OCI-LY3 (cell line): ENCODE measurements around the gene NDFIP1.
"Not testable (repeated sequence)": the region's sequence is repeated elsewhere in the genome, so short reads cannot be mapped to it uniquely, and the experiment has no call there.

Experiments used
- H2AFZ ChIP-seq: fragments of 200-600, 300-600 bp; shearing (Covaris generic); 2 replicates; pipeline ENCODE4 v1.6.0; 2014; ENCODE audit warnings: antibody characterized with exemption, low read depth, low read length
- H3K27ac ChIP-seq: fragments of 200-600, 300-600 bp; sonication (generic); 2 replicates; pipeline ENCODE4 v1.5.1; 2014; ENCODE audit warnings: mild to moderate bottlenecking, low read length, moderate library complexity, mixed read lengths
- H3K27me3 ChIP-seq: fragments of 200-600, 300-600 bp; sonication (generic); 2 replicates; pipeline ENCODE4 v1.6.1; 2014; ENCODE audit warnings: low read depth, low read length, mixed read lengths
- H3K36me3 ChIP-seq: fragments of 200-600, 300-600 bp; sonication (generic); replicated peaks from 2 replicates; pipeline ENCODE3; 2014; ENCODE audit warnings: low read depth, low read length, mixed read lengths
- H3K4me1 ChIP-seq: fragments of 300-600, 200-600 bp; sonication (generic); 2 replicates; pipeline ENCODE4 v1.6.1; 2014; ENCODE audit warnings: low read length, mixed read lengths
- H3K4me2 ChIP-seq: fragments of 200-600, 300-600 bp; sonication (generic); 2 replicates; pipeline ENCODE4 v1.6.1; 2014; ENCODE audit warnings: low read length, mixed read lengths
- H3K4me3 ChIP-seq: fragments of 300-600, 200-600 bp; sonication (generic); 2 replicates; pipeline ENCODE4 v1.5.1; 2014; ENCODE audit warnings: antibody characterized with exemption, mild to moderate bottlenecking, low read length, moderate library complexity
- H3K79me2 ChIP-seq: fragments of 300-600, 200-600 bp; shearing (Covaris generic); 2 replicates; pipeline ENCODE4 v1.6.1; 2014; ENCODE audit warnings: mild to moderate bottlenecking, low read length, mixed read lengths
- H3K9ac ChIP-seq: fragments of 300-600, 200-600 bp; shearing (Covaris generic); 2 replicates; pipeline ENCODE4 v1.6.0; 2014; ENCODE audit warnings: mild to moderate bottlenecking, low read length, moderate library complexity
- H3K9me3 ChIP-seq: fragments of 200-600, 300-600 bp; shearing (Covaris generic); 2 replicates; pipeline ENCODE4 v1.6.1; 2014; ENCODE audit warnings: low read length, mixed read lengths; ENCODE audit not compliant: insufficient read depth
- H4K20me1 ChIP-seq: fragments of 200-600, 300-600 bp; sonication (generic); 2 replicates; pipeline ENCODE4 v1.6.1; 2016; ENCODE audit warnings: low read length, mixed read lengths; ENCODE audit not compliant: insufficient read depth
- CTCF ChIP-seq: fragments of 200-600, 300-600 bp; sonication (generic); IDR thresholded peaks from 2 replicates; pipeline ENCODE4 v1.5.1; 2014; ENCODE audit warnings: antibody characterized with exemption, low read length, low read depth
- EZH2phosphoT487 ChIP-seq: fragments of 200-600 bp; shearing (Covaris generic); IDR thresholded peaks from 2 replicates; pipeline ENCODE4 v1.6.1; 2018; ENCODE audit warnings: antibody characterized with exemption, mixed run types, low read depth

NDFIP1 gene

GRCh38 chr5:142186857-142187594 lies 78.4 kb downstream of the NDFIP1 start:
- H3K27ac ChIP-seq: no peak overlapping the region
- H3K4me3 ChIP-seq: no peak overlapping the region
- H3K36me3 ChIP-seq: no peaks in the 10 kb centered on the region
- H3K9ac ChIP-seq: no peak overlapping the region
- no peaks in the 10 kb centered on the region for H3K9me3 ChIP-seq
- TF ChIP-seq CTCF: no peak
- no peak for TF ChIP-seq EZH2phosphoT487
- no peak overlapping the region for H3K4me2 ChIP-seq
- no peaks in the 10 kb centered on the region for H3K27me3 ChIP-seq
- no peaks in the 10 kb centered on the region for H3K79me2 ChIP-seq
- no peaks in the 10 kb centered on the region for H4K20me1 ChIP-seq
- H2AFZ ChIP-seq: no peak overlapping the region
- H3K4me1 ChIP-seq: no peaks in the 10 kb centered on the region

- H3K27ac ChIP-seq, H3K27me3 ChIP-seq, H3K36me3 ChIP-seq, H4K20me1 ChIP-seq, H2AFZ ChIP-seq, H3K4me3 ChIP-seq, H3K4me2 ChIP-seq, H3K9me3 ChIP-seq, H3K9ac ChIP-seq, H3K79me2 ChIP-seq, H3K4me1 ChIP-seq: not testable (repeated sequence)
Observed at GRCh38 chr5:142188691-142189090, 80.1 kb downstream of the NDFIP1 start.

GRCh38 chr5:142189813-142190212 lies 81.2 kb downstream of the NDFIP1 start:
- no peak overlapping the region for H2AFZ ChIP-seq
- no peaks in the 10 kb centered on the region for H3K9me3 ChIP-seq
- H3K79me2 ChIP-seq: no peaks in the 10 kb centered on the region
- no peak overlapping the region for H3K27ac ChIP-seq
- TF ChIP-seq CTCF (no peak), EZH2phosphoT487 (no peak)
- H4K20me1 ChIP-seq: no peaks in the 10 kb centered on the region
- no peak overlapping the region for H3K4me2 ChIP-seq
- H3K9ac ChIP-seq: no peak overlapping the region
- no peak overlapping the region for H3K4me3 ChIP-seq
- H3K36me3 ChIP-seq: no peaks in the 10 kb centered on the region
- H3K4me1 ChIP-seq: no peaks in the 10 kb centered on the region
- H3K27me3 ChIP-seq: no peaks in the 10 kb centered on the region

- Histone ChIP-seq H3K79me2 (no peaks in the 10 kb centered on the region), H3K4me2 (no peak overlapping the region), H3K27me3 (no peaks in the 10 kb centered on the region), H4K20me1 (no peaks in the 10 kb centered on the region), H3K4me1 (no peaks in the 10 kb centered on the region), H3K36me3 (no peaks in the 10 kb centered on the region), H3K27ac (no peak overlapping the region), H3K4me3 (no peak overlapping the region), H3K9ac (no peak overlapping the region), H3K9me3 (no peaks in the 10 kb centered on the region), H2AFZ (no peak overlapping the region)
- no peak for TF ChIP-seq CTCF
- no peak for TF ChIP-seq EZH2phosphoT487
Observed at GRCh38 chr5:142191776-142192175, 83.2 kb downstream of the NDFIP1 start.
